Hepatic stellate cell (primary cell): ENCODE results near the gene RHBDF1.

ENCODE experiments used
- DNase-seq: peaks from one replicate; pipeline ENCODE4 v3.0.0; 2011; ENCODE audit warnings: low spot score

The RHBDF1 gene

DNA sequence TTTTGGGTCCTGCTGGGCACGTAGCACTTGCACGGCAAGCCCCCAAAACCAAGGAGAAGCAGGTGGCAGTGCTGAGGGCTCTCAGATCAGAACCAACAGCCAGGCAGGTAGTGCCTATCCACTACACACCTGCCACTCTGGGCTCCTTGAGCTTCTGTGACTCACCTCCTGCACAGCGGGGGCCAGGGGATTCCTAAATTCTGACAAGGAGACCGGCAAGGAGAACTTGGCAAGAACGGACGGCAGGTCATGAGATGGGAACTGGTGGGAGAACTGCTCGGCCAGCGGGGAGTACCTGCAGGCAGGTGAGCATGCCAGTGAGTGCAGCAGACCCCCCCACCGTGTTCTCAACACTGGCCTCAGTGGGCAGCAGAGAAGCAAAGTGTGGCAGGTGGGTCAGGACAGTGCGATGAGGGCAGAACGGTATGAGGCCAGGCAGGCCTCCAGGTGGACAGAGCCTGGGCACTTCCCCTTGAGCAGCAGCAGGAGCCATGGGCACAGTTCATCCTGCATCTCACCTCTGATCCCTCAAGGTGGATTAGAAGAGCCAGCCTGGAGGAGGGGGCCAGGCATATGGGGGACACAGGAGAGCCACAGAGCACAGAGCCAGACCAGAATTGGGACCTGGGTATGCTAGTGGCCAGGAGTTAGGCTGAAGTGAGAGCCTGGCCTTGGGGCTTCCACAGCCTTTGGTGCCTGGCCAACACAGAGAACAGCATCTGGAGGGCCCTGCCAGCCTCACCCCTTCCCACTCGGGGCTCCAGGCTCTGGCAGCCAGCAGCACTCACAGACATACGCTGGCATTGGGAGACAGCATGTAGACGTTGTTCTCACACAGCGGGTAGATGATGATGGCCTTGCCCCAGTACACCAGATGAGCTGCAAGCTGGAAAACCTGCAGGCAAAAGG, 20.3 kb upstream of the RHBDF1 start:
- no peak for DNase-seq

DNA sequence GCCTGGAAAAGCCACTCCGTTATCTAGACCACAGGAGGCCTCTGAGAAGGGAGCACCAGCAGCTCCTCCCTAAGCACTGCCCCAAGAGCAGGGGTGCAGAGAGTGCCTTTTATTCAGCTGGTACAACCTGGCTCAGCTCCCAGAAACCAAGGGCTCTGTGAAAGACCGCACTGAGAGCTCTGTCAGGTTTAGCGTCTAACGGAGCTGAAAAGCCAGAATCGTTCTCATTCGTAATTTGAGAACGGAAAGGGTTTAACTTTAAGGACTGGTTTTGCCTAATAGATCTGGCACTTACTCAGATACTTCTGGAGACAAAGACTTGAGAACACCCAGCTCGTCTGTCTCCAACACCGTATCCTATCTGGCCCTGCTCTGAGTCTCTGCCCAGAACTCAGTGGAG, 19.1 kb upstream of the RHBDF1 start:
- DNase-seq: no peak

- no peak for DNase-seq
Observed at GRCh38 chr16:89391-90302, 17.2 kb upstream of the RHBDF1 start.

- no peak for DNase-seq
Observed at GRCh38 chr16:88613-89012, 16.2 kb upstream of the RHBDF1 start.

- DNase-seq: no peak
Observed at GRCh38 chr16:86483-86952, 14.1 kb upstream of the RHBDF1 start.

DNA sequence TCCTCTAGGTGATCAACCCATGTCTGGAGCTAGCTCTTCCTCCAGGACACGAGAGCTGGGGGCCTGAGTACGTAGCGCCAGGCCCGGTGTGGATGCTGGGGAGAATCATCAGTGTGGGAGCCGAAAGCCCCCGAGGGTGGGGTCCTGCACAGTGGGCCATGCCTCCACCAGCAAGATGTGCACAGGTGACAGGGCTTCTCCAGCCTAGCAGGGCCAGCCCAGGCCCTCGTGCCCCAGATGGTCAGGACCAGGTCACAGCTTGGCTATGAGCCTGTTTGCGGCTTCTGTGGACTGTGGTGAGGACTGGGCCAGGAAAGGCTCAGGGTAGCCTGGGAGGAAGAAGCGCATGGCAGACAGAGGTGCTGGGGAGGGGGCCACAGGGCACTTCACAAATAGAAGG, 13.4 kb upstream of the RHBDF1 start:
- no peak for DNase-seq

DNA sequence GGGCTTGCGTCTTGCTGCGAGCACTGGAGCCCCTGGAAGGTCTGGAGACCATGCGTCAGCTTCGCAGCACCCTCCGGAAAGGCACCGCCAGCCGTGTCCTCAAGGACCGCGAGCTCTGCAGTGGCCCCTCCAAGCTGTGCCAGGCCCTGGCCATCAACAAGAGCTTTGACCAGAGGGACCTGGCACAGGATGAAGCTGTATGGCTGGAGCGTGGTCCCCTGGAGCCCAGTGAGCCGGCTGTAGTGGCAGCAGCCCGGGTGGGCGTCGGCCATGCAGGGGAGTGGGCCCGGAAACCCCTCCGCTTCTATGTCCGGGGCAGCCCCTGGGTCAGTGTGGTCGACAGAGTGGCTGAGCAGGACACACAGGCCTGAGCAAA, 13.0 kb upstream of the RHBDF1 start:
- no peak for DNase-seq

- DNase-seq: peak; percentile 98
Observed at GRCh38 chr16:84718-85406, 12.4 kb upstream of the RHBDF1 start.

GRCh38 chr16:83781-84615, 11.6 kb upstream of the RHBDF1 start:
- DNase-seq: peak; percentile 57

DNA sequence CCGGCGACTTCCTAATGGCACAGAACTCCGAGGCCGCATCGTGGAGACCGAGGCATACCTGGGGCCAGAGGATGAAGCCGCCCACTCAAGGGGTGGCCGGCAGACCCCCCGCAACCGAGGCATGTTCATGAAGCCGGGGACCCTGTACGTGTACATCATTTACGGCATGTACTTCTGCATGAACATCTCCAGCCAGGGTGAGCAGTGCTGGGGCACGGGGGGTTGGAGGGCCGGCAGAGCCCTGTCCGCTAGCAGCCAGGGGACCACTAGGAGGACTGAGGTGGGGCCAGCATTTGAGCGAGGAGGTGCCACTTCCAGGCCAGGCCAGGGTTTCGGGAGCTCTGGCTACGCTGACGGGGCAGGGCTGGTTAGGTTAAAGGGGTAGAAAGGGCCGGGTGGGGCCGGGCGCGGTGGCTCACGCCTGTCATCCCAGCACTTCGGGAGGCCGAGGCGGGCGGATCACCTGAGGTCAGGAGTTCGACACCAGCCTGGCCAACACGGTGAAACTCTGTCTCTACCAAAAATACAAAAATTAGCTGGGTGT, 10.7 kb upstream of the RHBDF1 start:
- no peak for DNase-seq

DNA sequence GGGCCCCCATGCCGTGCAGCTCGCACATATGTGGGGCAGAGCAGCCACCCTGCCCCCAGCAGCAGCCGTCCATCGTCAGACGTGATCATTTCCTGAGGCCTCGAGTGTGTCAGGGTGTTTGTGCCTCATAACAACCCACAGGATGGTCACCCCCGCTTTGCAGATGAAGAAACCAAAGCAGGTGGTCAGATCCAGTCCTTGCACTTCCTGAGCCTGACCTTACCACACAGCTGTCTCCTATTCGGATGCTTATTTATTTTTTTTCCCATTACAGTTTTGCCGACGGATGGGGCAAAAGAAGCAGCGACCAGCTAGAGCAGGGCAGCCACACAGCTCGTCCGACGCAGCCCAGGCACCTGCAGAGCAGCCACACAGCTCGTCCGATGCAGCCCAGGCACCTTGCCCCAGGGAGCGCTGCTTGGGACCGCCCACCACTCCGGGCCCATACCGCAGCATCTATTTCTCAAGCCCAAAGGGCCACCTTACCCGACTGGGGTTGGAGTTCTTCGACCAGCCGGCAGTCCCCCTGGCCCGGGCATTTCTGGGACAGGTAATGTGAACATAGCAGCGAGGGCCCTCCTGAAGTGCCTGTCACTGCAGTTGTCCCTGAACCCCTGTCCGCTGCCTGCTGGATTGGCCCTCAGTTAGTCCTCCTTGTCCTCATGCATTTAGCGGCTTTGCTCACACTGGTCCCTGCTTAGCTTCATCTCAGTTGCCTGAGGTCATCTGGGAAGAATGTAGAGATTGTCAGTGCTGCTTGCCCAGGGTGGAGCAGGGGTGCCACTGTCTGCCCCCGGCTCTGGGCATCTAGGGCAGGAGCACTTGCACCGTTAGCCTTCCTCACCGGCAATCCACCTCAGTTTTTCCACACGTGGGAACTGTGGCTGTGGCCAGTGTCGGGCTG, 7.0 kb upstream of the RHBDF1 start:
- DNase-seq: peak; percentile 34

DNA sequence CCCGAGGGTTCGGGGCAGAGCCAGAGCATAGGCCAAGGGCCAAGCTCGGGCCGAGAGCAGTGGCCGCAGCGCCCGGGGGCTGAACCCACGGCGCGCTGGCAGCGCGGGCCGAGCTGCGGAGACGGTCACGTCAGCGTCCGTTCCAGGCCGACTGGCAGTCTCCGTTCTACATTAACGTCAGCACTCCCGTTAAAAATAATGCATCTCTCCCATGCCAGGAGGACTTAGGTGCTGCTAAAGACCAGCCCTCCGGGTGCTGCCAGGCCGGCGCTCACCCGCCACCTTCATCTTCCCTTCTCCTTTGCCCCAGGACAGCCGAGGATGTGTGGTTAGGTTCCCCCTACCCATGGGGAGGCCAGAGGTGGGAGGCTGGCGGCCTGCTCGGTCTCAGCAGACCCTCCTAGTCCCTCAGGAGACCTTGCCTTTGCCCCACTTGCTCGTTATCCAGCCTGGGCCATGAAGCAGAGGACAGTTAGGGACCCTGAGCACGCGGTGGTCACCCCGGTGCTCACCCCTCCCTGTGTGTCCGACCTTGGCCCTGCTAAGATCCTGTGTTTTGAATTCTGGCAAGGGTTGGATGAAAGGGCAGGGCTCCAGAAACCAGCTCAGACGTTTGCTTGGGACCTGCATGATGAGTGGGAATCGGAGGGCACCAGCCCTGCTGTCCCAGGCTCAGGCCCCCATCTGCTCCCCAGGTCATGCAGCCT, 6.2 kb upstream of the RHBDF1 start:
- peak; percentile 79 for DNase-seq

- DNase-seq: peak; percentile 99
Observed at GRCh38 chr16:77807-78443, 5.5 kb upstream of the RHBDF1 start, which contains the start of gene MPG. Gene MPG (plus strand): TSS chr16:78225. CDS start chr16:78310, 85 bp downstream.

GRCh38 chr16:77273-77806, 4.9 kb upstream of the RHBDF1 start:
- peak; percentile 83 for DNase-seq

- peak; percentile 97 for DNase-seq
Observed at GRCh38 chr16:76535-77272, 4.3 kb upstream of the RHBDF1 start.

DNA sequence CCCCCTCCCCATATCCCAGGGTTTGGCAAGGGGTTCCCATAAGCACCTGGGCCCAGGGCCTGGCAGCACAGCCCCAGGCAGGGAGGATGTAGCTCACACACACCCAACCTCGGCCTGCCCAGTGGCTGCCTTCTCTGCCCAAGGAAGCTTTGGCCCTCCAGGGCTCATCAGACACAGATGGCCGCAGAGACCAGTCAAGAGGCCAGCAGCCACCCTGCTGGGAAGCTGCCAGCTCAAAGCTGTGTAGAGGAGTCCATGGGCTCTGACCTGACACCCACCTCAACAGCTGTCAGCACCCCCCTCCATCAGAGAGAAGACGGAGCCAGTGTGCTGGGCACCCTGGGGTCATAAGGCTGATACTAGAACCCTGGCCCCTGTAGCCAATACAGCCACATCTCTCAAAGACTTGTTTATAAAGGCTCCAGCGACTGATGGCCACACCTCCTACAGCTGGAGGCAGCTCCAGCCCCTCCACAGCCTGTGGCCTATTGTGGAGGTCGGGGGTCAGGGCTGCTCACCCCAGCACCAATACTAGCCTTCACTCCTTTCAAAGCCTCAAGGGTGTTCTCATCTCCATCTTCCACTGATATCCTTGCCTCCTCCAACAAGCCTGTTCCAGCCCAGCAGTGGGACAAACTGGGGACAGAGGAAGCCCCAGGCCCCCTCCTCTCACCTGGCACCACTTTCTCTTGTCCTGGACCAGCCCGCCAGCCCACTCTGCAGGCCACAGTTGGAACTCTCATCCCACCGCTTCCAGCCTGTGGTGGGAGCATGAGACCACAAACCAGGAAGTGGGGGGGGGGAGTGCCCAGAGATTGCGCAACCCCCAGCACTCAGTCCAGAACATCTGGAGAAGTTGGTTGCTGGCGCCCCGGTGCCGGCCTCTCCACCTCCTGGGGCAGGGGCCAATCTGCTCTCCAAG, 3.4 kb upstream of the RHBDF1 start:
- peak; percentile 86 for DNase-seq
